ENCODE results near the gene XRN2. TPM values are rescaled to one million over a fixed set of nuclear protein-coding genes. Genes with fewer than 3 reads are reported as not detected.

The XRN2 gene
- total and polyA plus RNA-seq, 2 donors (not counting 1 experiment from before 2014, with no cell fraction given): 19.0 to 46.2 TPM

- Histone ChIP-seq H3K9me3 (ENCODE audit: control extremely low read depth in 1 of 3, control insufficient read depth in 2 of 3, insufficient read depth in 1 of 3, low read length in 2 of 3) (no peaks in the 10 kb centered on the region), H3K4me2 (replicated peaks; ENCODE audit: low read depth, low read length, poor library complexity, severe bottlenecking) (no peak overlapping the region), H3K4me1 (ENCODE audit: control insufficient read depth in 2 of 2, insufficient read depth in 2 of 2, low read length in 2 of 2) (no peaks in the 10 kb centered on the region), H3K79me2 (ENCODE audit: control insufficient read depth, insufficient read depth, low read length) (no peaks in the 10 kb centered on the region), H2AFZ (ENCODE audit: insufficient read depth, low read depth, low read length, poor library complexity, severe bottlenecking) (no peak overlapping the region), H3K27ac (ENCODE audit: low read length in 2 of 2) (no peak overlapping the region), H3K27me3 (replicated peaks in 1 of 4; ENCODE audit: control extremely low read depth in 1 of 4, control insufficient read depth in 3 of 4, insufficient read depth in 4 of 4, low read length in 3 of 4) (no peaks in the 10 kb centered on the region), H3K4me3 (ENCODE audit: control extremely low read depth in 1 of 5, extremely low read depth in 1 of 5, insufficient read depth in 1 of 5, low read depth in 2 of 5, low read length in 4 of 5) (no peak overlapping the region), H4K20me1 (ENCODE audit: control insufficient read depth, insufficient read depth, low read length, poor library complexity, severe bottlenecking) (peaks cover 2% of the 10 kb centered on the region), H3K36me3 (replicated peaks in 1 of 2; ENCODE audit: control extremely low read depth in 1 of 2, control insufficient read depth in 1 of 2, extremely low read depth in 1 of 2, insufficient read depth in 2 of 2, low read length in 1 of 2) (peaks cover 21 to 52% of the 10 kb centered on the region in 2 experiments), H3K9ac (ENCODE audit: low read length) (no peak overlapping the region)
- H3K4me3 Mint-ChIP-seq: no peak overlapping the region
- CTCF ChIA-PET: no interaction called here
- TF ChIP-seq CTCF (IDR thresholded peaks at IDR 0.05): no peak
- no peak for TF ChIP-seq EZH2 (IDR thresholded peaks at IDR 0.05; ENCODE audit: borderline replicate concordance, insufficient read depth, low read depth, low read length, poor library complexity, severe bottlenecking)
- H3K27me3 Mint-ChIP-seq: peaks cover 1% of the 10 kb centered on the region
- ATAC-seq (ENCODE audit: low read depth): no peak
- DNase-seq: no peak
- H3K4me1 Mint-ChIP-seq: peaks cover under 1% of the 10 kb centered on the region
- no peak overlapping the region for H3K27ac Mint-ChIP-seq
- WGBS (ENCODE audit: insufficient coverage): 95% methylated on average over 3 of the region's 5 CpGs
- intact Hi-C loops (cut with micrococcal nuclease): no loop called here
- POLR2A ChIA-PET: no interaction called here
- no peaks in the 10 kb centered on the region for H3K9me3 Mint-ChIP-seq (ENCODE audit: insufficient read depth)
These were observed 83.0 kb downstream of the XRN2 start for GRCh38 chr20:21386111-21386510.

DNA sequence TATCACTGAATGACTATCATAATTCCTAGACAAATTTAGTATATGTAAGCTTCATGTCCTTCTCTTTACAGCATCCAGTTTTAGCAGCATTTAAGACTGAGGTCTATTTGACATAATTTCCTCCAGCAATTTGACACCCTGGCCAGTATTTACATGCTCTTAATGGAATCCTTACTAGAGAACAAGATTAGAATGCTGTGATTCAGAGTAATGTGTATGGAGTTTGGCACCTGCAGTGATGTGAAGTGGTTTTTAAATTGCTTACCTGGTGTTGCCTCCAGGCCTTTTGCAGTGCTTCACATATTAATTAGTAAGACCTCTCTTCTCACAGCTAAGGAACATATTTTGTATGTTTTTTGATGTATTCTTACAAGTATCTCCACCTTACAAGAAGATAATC, 84.4 kb downstream of the XRN2 start:
- no peak overlapping the region for H3K9ac ChIP-seq (ENCODE audit: low read length)
- CTCF ChIA-PET: no interaction called here
- peaks cover 0 to 10% (median 8%) of the 10 kb centered on the region in 4 experiments for H3K27me3 ChIP-seq (replicated peaks in 1 of 4; ENCODE audit: control extremely low read depth in 1 of 4, control insufficient read depth in 3 of 4, insufficient read depth in 4 of 4, low read length in 3 of 4)
- no peak for TF ChIP-seq EZH2 (IDR thresholded peaks at IDR 0.05; ENCODE audit: borderline replicate concordance, insufficient read depth, low read depth, low read length, poor library complexity, severe bottlenecking)
- no peak for TF ChIP-seq CTCF (IDR thresholded peaks at IDR 0.05)
- no peak overlapping the region for H3K4me2 ChIP-seq (replicated peaks; ENCODE audit: low read depth, low read length, poor library complexity, severe bottlenecking)
- no peak for ATAC-seq (ENCODE audit: low read depth)
- no peak overlapping the region for H3K4me3 Mint-ChIP-seq
- H3K79me2 ChIP-seq (ENCODE audit: control insufficient read depth, insufficient read depth, low read length): no peaks in the 10 kb centered on the region
- no peak overlapping the region for H2AFZ ChIP-seq (ENCODE audit: insufficient read depth, low read depth, low read length, poor library complexity, severe bottlenecking)
- no peaks in the 10 kb centered on the region for H3K9me3 ChIP-seq (ENCODE audit: control extremely low read depth in 1 of 3, control insufficient read depth in 2 of 3, insufficient read depth in 1 of 3, low read length in 2 of 3)
- no peak overlapping the region for H3K27ac Mint-ChIP-seq
- no peak overlapping the region for H3K4me3 ChIP-seq (ENCODE audit: control extremely low read depth in 1 of 5, extremely low read depth in 1 of 5, insufficient read depth in 1 of 5, low read depth in 2 of 5, low read length in 4 of 5)
- no peaks in the 10 kb centered on the region for H4K20me1 ChIP-seq (ENCODE audit: control insufficient read depth, insufficient read depth, low read length, poor library complexity, severe bottlenecking)
- H3K36me3 ChIP-seq (replicated peaks in 1 of 2; ENCODE audit: control extremely low read depth in 1 of 2, control insufficient read depth in 1 of 2, extremely low read depth in 1 of 2, insufficient read depth in 2 of 2, low read length in 1 of 2): peaks cover 21 to 44% of the 10 kb centered on the region in 2 experiments
- peaks cover 10% of the 10 kb centered on the region for H3K27me3 Mint-ChIP-seq
- intact Hi-C loops (cut with micrococcal nuclease): no loop called here
- H3K4me1 Mint-ChIP-seq: peaks cover 7% of the 10 kb centered on the region
- H3K27ac ChIP-seq (ENCODE audit: low read length in 2 of 2): no peak overlapping the region
- H3K4me1 ChIP-seq (ENCODE audit: control insufficient read depth in 2 of 2, insufficient read depth in 2 of 2, low read length in 2 of 2): peaks cover 6 to 8% of the 10 kb centered on the region in 2 donors
- H3K9me3 Mint-ChIP-seq (ENCODE audit: insufficient read depth): no peaks in the 10 kb centered on the region
- POLR2A ChIA-PET: no interaction called here
- DNase-seq: no peak
